Measurements from ENCODE around the gene MAX.

Gene MAX

GRCh38 chr14:65043893-65044595 is 58.3 kb downstream of the MAX start:
- TF ChIP-seq, protein P1, sequence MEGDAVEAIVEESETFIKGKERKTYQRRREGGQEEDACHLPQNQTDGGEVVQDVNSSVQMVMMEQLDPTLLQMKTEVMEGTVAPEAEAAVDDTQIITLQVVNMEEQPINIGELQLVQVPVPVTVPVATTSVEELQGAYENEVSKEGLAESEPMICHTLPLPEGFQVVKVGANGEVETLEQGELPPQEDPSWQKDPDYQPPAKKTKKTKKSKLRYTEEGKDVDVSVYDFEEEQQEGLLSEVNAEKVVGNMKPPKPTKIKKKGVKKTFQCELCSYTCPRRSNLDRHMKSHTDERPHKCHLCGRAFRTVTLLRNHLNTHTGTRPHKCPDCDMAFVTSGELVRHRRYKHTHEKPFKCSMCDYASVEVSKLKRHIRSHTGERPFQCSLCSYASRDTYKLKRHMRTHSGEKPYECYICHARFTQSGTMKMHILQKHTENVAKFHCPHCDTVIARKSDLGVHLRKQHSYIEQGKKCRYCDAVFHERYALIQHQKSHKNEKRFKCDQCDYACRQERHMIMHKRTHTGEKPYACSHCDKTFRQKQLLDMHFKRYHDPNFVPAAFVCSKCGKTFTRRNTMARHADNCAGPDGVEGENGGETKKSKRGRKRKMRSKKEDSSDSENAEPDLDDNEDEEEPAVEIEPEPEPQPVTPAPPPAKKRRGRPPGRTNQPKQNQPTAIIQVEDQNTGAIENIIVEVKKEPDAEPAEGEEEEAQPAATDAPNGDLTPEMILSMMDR (conservative IDR thresholded peaks at IDR 0.05; ENCODE audit: low read length), result no peak
- no peak for DNase-seq (ENCODE audit: low read depth)
- H3K4me3 ChIP-seq (ENCODE audit: low read length), result no peak overlapping the region

- no peak for DNase-seq (ENCODE audit: low read depth)
- TF ChIP-seq, protein P1 (conservative IDR thresholded peaks at IDR 0.05; ENCODE audit: low read length), result no peak
- H3K4me3 ChIP-seq (ENCODE audit: low read length), result no peak overlapping the region
Observed at GRCh38 chr14:65042731-65043372, 59.5 kb downstream of the MAX start.

- TF ChIP-seq, protein P1 (conservative IDR thresholded peaks at IDR 0.05; ENCODE audit: low read length), result no peak
- no peak for DNase-seq (ENCODE audit: low read depth)
- no peak overlapping the region for H3K4me3 ChIP-seq (ENCODE audit: low read length)
Observed at GRCh38 chr14:65042296-65042695, 60.0 kb downstream of the MAX start.

DNA sequence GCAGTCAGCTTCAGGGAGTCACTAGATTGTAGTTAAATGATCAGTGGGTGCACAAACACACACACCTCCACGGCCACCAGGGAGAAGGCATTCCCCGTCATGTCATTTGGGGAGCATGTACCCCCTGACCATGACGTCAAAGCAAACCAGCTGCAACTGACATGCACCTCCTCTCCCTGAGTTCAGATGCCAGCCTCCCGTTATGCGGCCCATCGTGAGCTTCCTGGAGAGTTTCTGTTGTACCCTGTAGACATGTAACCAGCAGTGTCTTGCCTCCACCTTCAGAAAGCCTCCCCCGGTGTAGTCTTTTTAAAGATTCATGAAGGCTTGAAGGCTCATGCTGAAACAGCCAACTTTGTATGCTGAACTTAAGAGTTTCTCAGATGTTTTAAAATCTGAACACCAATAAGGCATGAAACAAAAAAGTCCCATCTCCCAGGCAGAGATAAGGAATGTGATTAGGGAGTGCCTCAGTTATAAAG is 60.8 kb downstream of the MAX start:
- DNase-seq (ENCODE audit: low read depth), result no peak
- TF ChIP-seq, protein P1 (conservative IDR thresholded peaks at IDR 0.05; ENCODE audit: low read length), result no peak
- H3K4me3 ChIP-seq (ENCODE audit: low read length), result no peak overlapping the region

DNA sequence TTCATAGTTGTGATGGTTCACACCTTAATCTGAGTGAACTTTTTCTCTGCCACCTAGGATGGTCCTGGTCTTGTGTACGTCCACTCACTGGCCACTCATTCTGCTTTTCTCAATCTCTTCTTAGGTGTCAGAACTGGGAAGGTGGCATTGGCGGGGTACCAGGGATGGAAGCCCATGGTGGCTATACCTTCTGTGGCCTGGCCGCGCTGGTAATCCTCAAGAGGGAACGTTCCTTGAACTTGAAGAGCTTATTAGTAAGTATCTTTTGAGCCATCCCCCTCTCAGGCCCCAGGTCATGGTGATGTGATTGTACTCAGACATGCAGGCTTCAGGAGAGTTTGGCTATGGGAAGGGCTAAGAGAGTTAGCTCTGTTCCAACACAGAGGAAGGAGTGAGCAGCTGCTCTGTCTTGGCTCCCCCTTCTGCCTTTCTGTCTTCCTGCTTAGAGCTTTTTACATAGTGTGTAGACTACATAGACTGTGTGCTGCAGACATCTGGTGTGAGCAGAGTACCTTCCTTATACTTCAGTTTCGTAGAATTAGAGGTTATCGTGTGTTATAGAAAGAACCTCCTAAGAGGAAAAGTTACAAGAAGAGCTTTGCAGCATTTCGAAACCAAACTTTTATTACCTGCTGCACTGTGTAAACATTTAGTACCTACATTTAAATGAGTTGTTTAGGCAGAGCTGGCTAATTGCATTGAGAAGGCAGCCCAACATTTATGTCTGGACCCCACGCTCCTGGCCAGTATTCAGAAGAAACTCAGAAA is 61.5 kb downstream of the MAX start:
- no peak for DNase-seq (ENCODE audit: low read depth)
- H3K4me3 ChIP-seq (ENCODE audit: low read length), result no peak overlapping the region
- TF ChIP-seq, protein P1 (conservative IDR thresholded peaks at IDR 0.05; ENCODE audit: low read length), result no peak

DNA sequence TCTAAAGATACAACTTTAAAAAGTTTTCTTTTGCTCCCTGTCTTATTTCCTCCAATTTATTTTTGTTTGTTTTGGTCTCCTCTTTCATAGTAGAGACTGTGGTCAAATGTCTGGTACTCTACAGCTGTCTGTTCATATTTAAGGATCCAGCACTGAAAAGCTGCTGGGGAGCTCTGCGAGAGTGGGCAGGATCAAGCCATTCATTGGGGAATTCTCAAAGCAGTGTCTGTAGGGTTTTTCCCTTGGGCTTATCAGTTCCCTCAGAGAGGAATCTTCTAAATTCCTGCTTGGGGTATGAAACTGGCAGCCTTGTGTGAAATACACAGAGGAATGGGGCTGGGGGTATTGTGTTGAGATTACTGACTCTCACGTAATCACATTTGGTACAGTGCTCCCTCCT is 63.4 kb downstream of the MAX start:
- no peak for DNase-seq (ENCODE audit: low read depth)
- no peak overlapping the region for H3K4me3 ChIP-seq (ENCODE audit: low read length)
- TF ChIP-seq, protein P1 (conservative IDR thresholded peaks at IDR 0.05; ENCODE audit: low read length), result no peak

Data from AG10803 (cell line).